ENCODE results near the gene SIGMAR1.

SIGMAR1 gene

GRCh38 chr9:34637356-34638137 lies at the start of gene SIGMAR1:
SIGMAR1 (minus strand) TSS chr9:34637787; CDS start chr9:34637697, 90 bp downstream.
- peak; percentile 81 for DNase-seq

GRCh38 chr9:34686732-34687131 lies 49.1 kb upstream of the SIGMAR1 start:
- DNase-seq: no peak

- no peak for DNase-seq
Observed at GRCh38 chr9:34686231-34686630, 48.6 kb upstream of the SIGMAR1 start.

GRCh38 chr9:34685591-34685990 lies 48.0 kb upstream of the SIGMAR1 start:
- no peak for DNase-seq

- DNase-seq: no peak
Observed at GRCh38 chr9:34684816-34685215, 47.2 kb upstream of the SIGMAR1 start.

- DNase-seq: no peak
Observed at GRCh38 chr9:34684145-34684544, 46.6 kb upstream of the SIGMAR1 start.

GRCh38 chr9:34675869-34676268 lies 38.3 kb upstream of the SIGMAR1 start:
- DNase-seq: no peak

GRCh38 chr9:34675048-34675714 lies 37.6 kb upstream of the SIGMAR1 start:
- DNase-seq: peak; percentile 82

- DNase-seq: no peak
Observed at GRCh38 chr9:34674440-34674839, 36.9 kb upstream of the SIGMAR1 start.

- no peak for DNase-seq
Observed at GRCh38 chr9:34671307-34671706, 33.7 kb upstream of the SIGMAR1 start.

GRCh38 chr9:34669809-34670562 lies 32.4 kb upstream of the SIGMAR1 start:
- DNase-seq: no peak

- DNase-seq: peak; percentile 89
Observed at GRCh38 chr9:34665381-34666250, 28.0 kb upstream of the SIGMAR1 start.

GRCh38 chr9:34665067-34665380 lies 27.4 kb upstream of the SIGMAR1 start:
- no peak for DNase-seq

GRCh38 chr9:34664281-34665066 lies 26.9 kb upstream of the SIGMAR1 start:
- peak; percentile 80 for DNase-seq

GRCh38 chr9:34663303-34663605 lies 25.7 kb upstream of the SIGMAR1 start:
- DNase-seq: no peak

GRCh38 chr9:34662526-34663302 lies 25.1 kb upstream of the SIGMAR1 start, which contains the start of gene CCL27:
CCL27 (minus strand) TSS chr9:34662657; CDS start chr9:34662633, 24 bp downstream.
- no peak for DNase-seq

GRCh38 chr9:34659592-34660253 lies 22.1 kb upstream of the SIGMAR1 start:
- DNase-seq: no peak

GRCh38 chr9:34658461-34658860 lies 20.9 kb upstream of the SIGMAR1 start:
- DNase-seq: no peak

GRCh38 chr9:34656992-34657391 lies 19.4 kb upstream of the SIGMAR1 start:
- DNase-seq: no peak

GRCh38 chr9:34655394-34655793 lies 17.8 kb upstream of the SIGMAR1 start:
- DNase-seq: no peak
